GM12878 (cell line): ENCODE data around the gene TWIST1.

ENCODE experiments used
- CEBPZ ChIP-seq: fragments of 150-350 bp; IDR thresholded peaks from 2 replicates; pipeline ENCODE4 v1.6.1; 2016; ENCODE audit warnings: low read depth, low read length
- CREM ChIP-seq: IDR thresholded peaks from 2 replicates; pipeline ENCODE4 v1.6.1; 2014; ENCODE audit warnings: antibody characterized with exemption, low read depth
- E2F8 ChIP-seq: fragments of 450-650 bp; IDR thresholded peaks from 2 replicates; pipeline ENCODE4 v1.6.1; 2018; ENCODE audit warnings: mild to moderate bottlenecking, low read depth, moderate library complexity; ENCODE audit not compliant: partially characterized antibody
- FOS ChIP-seq: IDR thresholded peaks from 3 replicates; pipeline ENCODE4 v1.6.1; 2011; ENCODE audit warnings: borderline replicate concordance; ENCODE audit not compliant: insufficient read length; ENCODE audit errors: extremely low read depth
- MAX ChIP-seq: IDR thresholded peaks from 2 replicates; pipeline ENCODE4 v1.6.1; 2012; ENCODE audit warnings: low read depth, low read length, improper control_type of control experiment
- POLR2A ChIP-seq: IDR thresholded peaks from 2 replicates; pipeline ENCODE4 v1.6.1; 2011; ENCODE audit warnings: low read depth, mild to moderate bottlenecking, low read length
- POLR2AphosphoS5 ChIP-seq: IDR thresholded peaks from 2 replicates; pipeline ENCODE4 v1.6.1; 2011; ENCODE audit warnings: mild to moderate bottlenecking, low read length, inconsistent platforms
- SREBF2 ChIP-seq: IDR thresholded peaks from 2 replicates; pipeline ENCODE4 v1.6.1; 2012; ENCODE audit warnings: mild to moderate bottlenecking, low read length
- ZNF274 ChIP-seq: IDR thresholded peaks from one replicate; pipeline ENCODE4 v1.8.0; 2011; ENCODE audit not compliant: insufficient read length, insufficient read depth

GRCh38 chr7:19101472-19101871 is 16.0 kb downstream of the TWIST1 start:
- TF ChIP-seq FOS (no peak), CREM (no peak), MAX (no peak), POLR2AphosphoS5 (no peak), ZNF274 (no peak), POLR2A (no peak), E2F8 (no peak), SREBF2 (no peak), CEBPZ (no peak)
